GM18502 (cell line): ENCODE data around the gene TPRA1.
"Not testable (repeated sequence)": the region's sequence is repeated elsewhere in the genome, so short reads cannot be mapped to it uniquely, and the experiment has no call there.

Source experiments
- ATAC-seq: cut with Tn5 transposase; IDR thresholded peaks from one replicate; pipeline ENCODE4 v1.9.1; 2021; ENCODE audit warnings: mild to moderate bottlenecking; ENCODE audit not compliant: unreplicated experiment, poor library complexity

Gene TPRA1

GRCh38 chr3:127616836-127617605, 26.5 kb upstream of the TPRA1 start:
- no peak for ATAC-seq

- ATAC-seq, result no peak
Measured at GRCh38 chr3:127615631-127616305, 25.2 kb upstream of the TPRA1 start.

GRCh38 chr3:127614928-127615589, 24.5 kb upstream of the TPRA1 start:
- no peak for ATAC-seq

- ATAC-seq, result no peak
Measured at GRCh38 chr3:127613406-127613805, 22.9 kb upstream of the TPRA1 start.

GRCh38 chr3:127612966-127613365, 22.4 kb upstream of the TPRA1 start:
- ATAC-seq, result no peak

- no peak for ATAC-seq
Measured at GRCh38 chr3:127611251-127611650, 20.7 kb upstream of the TPRA1 start.

GRCh38 chr3:127610105-127610504, 19.6 kb upstream of the TPRA1 start:
- ATAC-seq, result no peak

- ATAC-seq, result no peak
Measured at GRCh38 chr3:127608362-127608718, 17.8 kb upstream of the TPRA1 start.

- no peak for ATAC-seq
Measured at GRCh38 chr3:127607675-127608361, 17.3 kb upstream of the TPRA1 start.

GRCh38 chr3:127606981-127607595, 16.6 kb upstream of the TPRA1 start:
- no peak for ATAC-seq

- no peak for ATAC-seq
Measured at GRCh38 chr3:127606086-127606805, 15.7 kb upstream of the TPRA1 start.

- ATAC-seq, result not testable (repeated sequence)
Measured at GRCh38 chr3:127605547-127605946, 15.0 kb upstream of the TPRA1 start.

GRCh38 chr3:127604546-127605165, 14.1 kb upstream of the TPRA1 start:
- no peak for ATAC-seq

GRCh38 chr3:127604035-127604434, 13.5 kb upstream of the TPRA1 start:
- ATAC-seq, result no peak

- no peak for ATAC-seq
Measured at GRCh38 chr3:127600749-127601456, 10.4 kb upstream of the TPRA1 start.

GRCh38 chr3:127598841-127599570, 8.5 kb upstream of the TPRA1 start:
- ATAC-seq, result no peak

- ATAC-seq, result no peak
Measured at GRCh38 chr3:127597020-127597771, 6.7 kb upstream of the TPRA1 start.
